HG03439 (cell line): ENCODE measurements around the gene TUBA4A.

Source experiments
- ATAC-seq: cut with Tn5 transposase; IDR thresholded peaks from one replicate; pipeline ENCODE4 v1.9.1; 2021; ENCODE audit warnings: mild to moderate bottlenecking, moderate library complexity; ENCODE audit not compliant: unreplicated experiment

TUBA4A gene

DNA sequence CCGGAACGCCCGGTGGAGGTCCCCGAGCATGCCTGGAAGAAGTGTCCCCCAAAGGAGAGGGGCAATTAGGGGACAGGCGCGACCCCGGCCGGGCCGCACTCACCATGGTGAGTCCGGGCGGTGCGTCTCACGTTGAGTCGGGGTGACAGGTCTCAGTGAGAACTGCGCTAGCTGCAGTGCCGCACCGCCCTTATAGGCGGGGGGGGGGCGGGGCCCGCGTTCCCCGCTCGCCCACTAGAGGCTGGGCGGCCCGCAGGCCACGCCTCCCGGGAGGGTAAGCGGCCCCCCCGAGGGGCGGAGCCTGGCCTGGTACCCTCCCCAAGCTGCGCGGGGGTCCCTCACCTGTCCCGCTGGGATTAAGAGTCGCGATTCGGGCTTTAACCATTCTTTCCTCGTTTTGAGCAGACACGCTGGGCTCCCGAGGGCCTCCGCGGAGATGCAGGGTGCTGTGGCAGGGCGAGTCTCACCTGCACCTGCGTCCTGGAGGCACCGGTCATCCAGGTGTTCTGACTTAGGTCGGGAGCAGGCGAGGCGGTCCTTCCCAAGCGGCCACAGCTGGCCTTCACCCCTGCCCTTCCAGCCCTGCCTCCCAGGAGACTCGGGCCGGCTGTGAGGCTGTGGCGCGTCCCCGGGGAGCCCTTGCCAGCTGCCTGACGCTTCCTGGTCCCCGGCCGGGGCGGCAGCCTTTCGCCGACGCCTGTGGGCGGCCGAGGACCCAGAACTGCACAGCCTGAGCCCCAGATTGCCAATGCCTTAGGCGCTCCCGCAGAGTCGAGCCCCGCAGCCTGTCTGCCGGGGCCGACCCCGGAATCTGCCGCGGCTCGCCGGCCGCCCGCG lies at the start of gene TUBA4A:
Gene TUBA4A, minus strand, starts transcription at position 166 of the 837 bp plus-strand sequence. Its CDS starts 60 bp downstream, at position 106.
- ATAC-seq, result peak; percentile 56

DNA sequence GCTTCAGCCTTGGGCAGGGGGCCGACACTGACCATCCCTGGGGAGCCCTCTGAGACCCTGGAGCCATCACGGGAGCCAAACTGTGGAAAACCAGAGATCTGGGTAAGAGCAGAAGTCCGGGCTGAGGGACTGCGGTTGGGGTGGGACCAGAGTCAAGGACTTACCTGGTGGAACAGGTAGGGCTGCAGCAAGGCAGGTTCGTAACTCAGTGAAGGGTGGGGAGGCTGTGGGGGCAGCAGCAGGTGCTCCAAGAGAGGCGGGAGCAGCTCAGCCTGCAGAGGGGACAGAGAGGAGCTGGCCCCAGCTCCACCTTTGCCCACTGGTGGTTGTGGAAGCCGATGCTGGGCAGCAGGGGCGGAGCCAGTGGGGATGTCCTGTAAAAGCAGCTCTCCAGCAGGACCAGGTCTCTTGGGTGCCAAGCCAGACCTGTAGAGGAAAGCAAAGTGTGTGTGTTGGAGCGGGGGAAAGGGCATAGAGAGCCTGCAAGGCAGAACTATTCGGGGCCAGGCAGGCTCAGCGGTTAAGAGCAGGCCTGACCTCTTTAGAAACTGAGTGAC lies 48.8 kb upstream of the TUBA4A start:
- no peak for ATAC-seq

DNA sequence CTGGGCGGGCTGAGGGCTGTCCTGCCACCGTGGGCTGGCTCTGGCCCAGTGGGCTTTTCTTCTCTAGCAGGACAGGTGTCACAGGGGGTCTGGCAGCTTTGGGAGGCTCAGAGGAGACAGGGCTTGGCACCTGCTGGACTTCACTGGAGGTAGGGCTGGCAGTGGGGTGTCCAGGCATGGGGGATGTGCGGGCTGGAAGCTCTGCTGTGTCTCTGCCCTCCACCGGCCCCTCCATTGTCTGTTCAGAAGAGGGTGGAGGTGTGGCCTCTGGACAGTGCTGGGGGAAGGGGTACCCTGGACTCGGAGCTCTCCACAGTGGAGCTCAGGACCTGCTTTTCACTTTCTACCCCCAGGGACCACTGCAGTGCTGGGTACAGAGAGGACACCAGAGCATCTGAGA lies 46.3 kb upstream of the TUBA4A start:
- no peak for ATAC-seq

DNA sequence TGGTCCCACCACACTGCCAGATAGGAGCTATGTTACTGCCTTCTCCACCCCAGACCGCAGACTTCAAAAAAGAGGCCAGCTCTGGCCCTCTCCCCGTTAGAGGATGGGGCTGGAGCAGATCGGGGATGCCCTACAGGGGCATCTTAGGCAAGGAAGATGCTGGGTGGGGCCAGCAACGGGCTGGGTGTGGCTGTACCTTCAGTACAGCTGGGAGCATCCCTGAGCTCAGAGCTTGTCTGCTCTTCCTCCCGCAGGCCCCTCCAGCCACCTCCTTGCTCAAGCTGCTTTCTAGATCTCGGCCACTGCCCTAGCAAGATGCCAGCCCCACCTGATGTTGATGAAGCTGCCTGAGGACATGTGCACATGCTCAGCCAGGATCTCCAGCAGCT lies 45.6 kb upstream of the TUBA4A start:
- no peak for ATAC-seq

DNA sequence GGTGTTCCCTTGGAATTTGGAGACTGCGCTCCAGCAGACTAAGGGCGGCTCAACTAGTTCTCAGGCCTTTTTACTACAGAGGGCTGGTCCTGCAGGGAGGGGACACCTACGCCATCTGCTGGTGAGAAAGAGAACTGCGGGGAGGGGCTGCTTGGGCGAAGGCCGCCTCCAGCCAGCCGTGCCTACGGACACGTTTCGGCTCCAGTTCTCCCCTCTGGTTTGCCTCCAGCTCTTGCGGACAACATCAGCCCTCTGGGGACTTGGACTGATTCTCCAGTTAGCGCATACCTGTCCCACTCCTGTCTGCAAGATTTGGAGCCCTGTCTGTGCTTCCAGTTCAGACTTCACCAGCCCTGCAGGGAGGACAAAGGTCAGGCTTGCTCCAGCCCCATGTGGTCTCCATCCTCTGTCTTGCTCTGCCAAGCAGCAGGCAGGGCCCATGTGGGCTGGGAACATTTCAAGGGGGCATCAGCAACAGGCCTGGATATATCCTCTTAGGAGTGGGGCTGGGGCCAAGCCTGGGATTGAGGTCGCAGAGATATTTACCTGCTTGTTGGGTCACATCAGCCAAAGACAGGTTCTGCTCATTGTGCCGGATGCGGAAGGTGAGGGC lies 45.1 kb upstream of the TUBA4A start:
- ATAC-seq, result peak; percentile 43

DNA sequence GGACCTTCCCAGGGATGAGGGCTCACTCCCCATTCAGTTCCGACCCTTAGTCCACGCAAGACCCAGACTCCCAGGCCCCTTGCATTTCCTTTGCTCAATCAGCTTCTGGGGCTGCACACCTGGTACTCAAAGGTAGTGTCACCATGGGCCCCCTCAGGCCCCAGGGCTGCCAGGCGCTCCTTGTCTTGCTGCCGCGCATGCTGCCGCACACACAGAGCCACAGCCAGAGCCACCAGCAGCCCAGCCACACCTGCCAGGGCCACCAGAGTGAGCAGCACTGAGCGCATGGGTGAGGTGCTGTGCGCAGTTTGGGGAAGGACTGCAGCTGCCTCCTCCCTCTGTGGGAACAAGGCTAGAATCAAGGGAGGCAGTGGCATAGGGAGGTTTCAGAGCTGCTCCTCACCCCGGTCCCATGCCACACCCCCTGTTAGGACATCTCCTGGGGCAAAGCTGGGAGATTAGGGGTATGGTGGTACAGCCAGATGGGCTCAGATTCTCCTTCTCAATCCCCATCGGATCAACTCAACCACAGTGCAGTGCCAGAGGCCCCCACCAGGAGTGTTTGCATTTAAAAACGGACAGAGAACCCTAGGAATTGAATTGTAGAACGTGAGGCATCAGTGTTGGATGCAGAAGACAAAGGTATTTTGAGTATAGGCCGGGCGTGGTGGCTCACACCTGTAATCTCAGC lies 44.2 kb upstream of the TUBA4A start:
- ATAC-seq, result no peak

DNA sequence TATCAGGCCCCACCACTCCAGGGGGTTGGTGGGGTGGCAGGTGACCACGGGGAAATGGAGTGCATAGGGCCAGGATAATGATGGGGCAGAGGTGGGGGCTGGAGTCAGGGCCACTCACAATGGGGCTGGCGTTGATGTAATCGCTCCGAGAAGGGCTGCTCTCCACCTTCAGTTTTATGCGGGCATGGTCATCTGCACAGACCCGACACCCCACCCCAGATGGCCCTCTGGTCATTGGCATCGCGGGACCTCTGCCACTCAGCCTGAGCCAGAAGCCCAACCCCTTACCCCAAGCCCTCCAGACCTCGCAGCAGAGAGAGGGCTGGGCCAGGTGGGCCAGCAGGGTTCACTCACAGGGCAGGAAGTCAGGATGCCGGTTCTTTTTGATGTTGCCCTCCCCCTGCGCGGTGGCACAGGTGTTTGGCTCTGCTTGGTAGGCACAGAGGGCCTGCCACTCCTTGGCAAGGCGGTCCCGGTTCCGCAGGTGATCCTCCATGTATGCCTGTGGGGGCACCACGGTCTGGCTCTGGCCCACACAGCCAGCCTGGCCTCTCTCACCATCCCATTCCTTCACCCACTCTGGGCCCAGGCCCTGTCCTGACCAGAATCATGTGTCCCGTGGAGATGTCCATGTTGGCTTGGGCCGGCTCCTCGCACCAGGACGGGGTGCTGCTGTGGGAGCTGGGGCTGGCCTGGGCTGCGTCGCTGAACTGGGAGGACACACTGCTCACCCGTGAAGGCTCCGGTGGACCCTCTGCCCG lies 43.1 kb upstream of the TUBA4A start:
- ATAC-seq, result no peak

DNA sequence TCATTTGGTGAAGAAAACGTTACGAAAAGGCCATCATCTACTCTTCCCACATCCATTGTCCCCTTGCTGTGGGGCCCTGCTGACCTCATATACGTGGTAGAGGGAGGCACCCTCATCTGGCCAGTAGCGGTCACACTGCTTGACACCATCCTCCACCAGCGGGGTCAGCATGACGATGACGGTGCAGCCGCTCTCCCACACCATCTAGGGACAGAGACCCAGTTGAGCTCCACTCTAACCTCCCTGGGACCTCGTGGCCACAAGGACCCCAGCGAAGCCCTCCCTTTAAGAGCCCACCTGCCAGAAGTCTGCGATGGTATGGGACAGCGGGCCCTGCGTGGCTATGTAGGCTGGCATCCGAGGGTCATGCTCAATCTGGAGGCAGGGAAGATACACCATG lies 42.4 kb upstream of the TUBA4A start:
- no peak for ATAC-seq

DNA sequence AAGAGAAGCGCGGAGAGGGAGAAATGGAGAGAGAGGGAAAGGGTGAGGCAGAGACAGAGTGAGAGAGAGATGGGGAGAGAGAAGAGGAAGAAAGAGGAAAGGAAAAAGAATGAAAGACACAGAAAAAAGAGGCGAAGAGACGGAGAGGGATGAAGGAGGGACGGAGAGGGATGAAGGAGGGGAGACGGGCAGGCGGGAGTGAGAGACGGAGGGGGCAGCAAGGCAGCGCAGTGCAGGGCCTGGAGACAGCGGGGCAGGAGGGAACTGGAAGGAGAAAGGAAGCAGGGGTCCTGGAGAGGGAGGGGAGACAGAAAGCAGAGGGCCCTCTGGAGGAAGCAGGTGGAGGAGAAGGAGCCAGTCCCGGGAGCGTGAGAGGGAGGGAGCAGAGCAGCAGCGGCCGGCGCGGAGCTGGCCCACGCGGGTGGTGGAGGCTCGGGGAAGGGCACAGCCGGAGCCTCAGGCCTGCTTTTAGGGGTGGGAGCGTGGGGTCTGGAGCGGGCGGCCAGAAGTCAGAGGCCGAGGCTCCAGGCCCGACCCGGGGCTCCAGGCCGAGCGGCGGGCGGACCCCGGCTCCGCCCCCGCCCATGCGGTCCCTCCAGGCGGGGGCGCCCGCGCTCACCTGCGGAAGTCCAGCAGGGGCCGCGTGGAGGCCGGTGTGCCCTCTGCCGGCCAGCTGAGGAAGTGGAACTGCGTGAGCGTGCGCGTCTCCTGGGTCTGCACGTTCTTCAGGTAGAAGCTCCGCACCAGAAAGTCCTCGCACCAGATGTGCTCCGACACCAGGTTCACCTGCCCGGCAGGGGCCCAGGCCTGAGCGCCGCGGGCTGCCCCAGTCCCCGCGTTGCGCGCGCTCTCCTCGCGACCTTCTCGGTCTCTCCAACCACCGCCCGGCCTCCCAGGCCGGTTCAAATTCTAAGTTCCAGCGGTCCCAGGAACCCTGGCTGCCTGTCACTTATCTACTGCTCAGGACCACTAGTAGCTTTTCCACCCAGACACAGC lies 40.9 kb upstream of the TUBA4A start:
- peak; percentile 87 for ATAC-seq

DNA sequence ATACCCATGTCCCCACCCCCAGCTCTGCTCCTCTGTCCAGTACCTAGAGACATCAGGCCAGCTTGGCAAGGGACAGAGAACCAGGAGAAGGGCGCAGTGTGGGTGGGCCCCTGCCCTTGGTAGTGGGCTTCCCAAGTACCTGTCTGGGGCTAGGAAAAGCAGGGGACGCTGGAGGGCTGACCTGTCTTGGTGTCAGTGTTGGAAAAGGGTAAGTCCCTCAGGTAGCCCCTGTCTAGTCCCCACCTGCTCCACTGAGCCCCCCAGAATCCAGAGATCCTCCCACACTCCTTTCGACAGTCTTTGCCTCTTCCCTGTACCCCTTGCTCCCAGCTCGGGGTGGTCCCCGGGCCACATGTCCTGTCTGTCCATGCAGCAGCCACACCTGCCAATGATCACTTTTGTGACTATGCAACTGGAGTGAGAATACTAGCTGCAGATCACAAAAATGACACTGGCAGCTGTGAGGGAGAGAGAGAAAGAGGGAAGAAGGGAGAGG lies 40.1 kb upstream of the TUBA4A start:
- ATAC-seq, result no peak

DNA sequence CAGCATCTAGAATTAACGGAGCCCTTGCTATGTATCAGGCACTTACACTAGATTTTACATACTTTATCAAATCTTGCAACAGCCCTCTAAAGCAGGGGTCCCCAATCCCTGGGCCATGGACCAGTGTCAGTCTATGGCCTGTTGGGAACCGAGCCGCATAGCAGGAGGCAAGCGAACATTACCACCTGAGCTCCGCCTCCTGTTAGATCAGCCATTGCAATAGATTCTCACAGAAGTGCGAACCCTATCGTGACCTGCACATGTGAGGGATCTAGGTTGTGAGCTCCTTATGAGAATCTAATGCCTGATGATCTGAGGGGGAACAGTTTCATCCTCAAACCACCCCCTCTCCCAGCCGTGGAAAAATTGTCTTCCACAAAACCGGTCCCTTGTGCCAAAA lies 38.9 kb upstream of the TUBA4A start:
- no peak for ATAC-seq

DNA sequence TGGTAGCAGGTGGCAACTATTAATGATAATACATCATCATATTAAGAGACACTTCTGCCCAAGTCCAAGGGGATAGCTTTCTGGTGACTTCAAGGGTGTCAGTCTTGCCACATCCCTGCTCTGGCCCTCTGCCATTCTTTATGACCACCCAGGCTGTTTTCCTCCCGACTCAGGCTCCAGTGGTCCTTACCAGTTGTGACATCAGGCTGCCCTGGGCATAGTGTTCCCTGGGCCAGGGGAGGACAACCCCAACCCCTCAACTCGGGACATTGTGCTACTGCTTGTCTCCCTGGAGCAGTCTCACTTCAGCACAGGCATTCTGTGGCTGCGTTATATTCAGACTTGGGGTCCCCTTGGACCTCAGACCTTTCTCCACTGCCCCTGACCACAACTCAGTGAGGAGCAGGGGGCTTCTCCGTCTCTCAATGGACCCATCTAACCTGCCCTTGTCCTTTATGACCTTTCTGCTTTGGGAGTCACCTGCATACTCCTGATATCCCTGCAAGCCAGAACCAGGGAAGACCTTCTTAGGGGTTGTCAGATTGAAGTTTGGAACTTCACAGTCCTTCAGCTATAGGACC lies 38.3 kb upstream of the TUBA4A start:
- ATAC-seq, result no peak

DNA sequence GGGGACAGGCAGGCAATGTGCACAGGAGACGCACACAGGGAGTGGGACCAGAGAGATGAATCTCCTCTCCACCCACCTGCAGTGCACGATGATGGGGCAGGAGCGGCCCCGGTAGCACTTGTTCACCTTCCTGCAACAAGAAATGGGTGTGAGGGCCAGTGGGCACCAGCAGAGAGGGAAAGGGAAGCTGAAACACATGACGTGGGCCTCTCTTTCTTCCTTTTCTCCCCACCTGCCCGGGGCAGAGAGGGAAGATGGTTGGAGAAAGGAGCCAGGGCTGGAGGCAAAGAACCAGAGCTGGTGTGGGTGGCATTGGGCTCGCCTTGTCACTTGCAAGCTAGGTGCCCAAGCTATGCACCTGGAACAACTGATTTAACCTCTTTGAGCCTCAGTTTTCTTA lies 37.7 kb upstream of the TUBA4A start:
- ATAC-seq, result no peak

DNA sequence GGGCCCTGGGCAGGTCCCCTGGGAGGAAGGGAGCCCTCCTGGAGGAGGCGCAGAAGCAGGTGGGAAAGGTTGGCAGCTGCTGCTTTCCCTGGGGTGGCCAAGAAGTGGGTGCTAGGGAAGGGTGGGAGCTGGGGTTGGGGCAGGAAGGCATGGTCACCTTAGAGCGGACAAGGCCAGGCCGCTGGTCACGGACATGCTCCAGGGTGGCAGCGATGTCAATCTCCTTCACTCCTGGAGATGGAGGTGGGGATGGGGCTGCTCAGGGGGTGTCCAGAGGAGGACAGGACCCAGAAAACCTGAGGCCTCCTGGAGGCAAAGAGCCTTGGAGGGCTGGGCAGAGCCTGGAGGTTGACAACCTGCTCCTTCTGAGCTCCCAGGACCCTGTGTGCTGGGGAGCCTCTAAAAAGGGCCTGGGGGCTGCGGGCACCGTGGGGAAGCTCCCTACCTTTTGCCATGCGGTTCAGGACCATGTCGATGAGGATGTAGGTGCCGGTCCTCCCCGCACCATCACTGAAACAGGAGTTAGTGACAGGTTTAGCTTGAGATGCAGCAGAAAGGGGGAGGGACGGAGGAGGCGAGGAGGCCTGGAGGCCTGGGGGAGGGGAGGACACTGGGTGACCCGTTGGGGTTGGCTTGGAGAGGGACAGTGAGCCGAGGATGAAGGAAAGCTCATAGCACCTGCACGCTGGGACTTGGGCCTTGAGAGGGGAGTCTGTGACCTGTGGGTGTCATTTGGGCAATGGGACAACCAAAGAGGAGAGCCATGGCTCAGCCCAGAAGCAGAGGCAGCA lies 36.9 kb upstream of the TUBA4A start:
- no peak for ATAC-seq

DNA sequence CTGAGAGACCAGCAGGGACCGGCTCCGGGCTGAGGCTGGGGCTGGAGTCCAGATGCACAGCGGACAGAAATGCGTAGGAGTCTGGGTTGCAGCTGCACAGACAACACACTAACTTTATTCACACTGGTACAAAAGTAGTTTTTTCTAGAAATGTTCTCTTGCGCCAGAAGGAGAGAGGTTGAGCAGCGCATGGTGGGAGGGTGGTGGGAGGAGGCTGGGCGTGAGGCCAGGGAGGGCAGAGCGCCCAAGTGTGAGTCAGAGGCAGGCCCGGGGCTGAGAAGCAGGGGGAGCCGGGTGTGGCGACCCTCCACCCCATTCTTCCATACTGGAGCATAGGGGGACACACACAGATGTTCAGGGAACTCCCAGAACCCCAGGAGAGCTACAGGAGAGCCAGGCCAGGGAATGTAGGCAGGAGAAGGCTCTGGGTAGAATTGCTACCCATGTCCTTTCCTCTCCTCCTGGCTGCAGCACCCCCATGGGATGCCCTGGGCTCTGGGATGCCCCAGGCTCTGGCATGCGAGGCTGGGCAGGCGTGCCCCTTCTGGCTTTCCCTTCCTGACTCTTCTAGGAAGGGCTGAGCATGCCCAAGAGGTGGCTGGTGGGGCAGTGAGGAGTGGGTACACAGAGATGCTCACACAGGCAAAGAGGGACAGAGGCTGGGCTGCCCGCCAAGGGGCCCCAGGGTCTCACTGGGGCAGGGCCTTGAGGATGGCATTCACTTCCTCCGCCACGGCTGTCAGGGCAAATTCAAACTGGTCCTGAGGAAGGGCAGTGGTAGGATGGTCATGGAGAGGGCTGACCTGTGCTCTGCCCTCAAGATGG lies 36.0 kb upstream of the TUBA4A start:
- ATAC-seq, result no peak

DNA sequence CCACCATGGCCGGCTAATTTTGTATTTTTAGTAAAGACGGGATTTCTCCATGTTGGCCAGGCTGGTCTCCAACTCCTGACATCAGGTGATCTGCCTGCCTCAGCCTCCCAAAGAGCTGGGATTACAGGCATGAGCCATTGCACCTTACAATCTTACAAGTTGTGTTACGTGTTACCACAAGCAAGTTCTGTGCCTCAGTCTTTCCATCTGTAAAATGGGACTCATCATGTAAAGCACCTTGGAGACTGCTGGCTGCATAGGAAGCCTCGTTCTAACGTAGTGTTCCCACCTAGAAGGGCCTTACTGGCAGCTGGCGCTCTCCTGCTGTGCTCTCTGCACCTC lies 35.4 kb upstream of the TUBA4A start:
- ATAC-seq, result no peak

DNA sequence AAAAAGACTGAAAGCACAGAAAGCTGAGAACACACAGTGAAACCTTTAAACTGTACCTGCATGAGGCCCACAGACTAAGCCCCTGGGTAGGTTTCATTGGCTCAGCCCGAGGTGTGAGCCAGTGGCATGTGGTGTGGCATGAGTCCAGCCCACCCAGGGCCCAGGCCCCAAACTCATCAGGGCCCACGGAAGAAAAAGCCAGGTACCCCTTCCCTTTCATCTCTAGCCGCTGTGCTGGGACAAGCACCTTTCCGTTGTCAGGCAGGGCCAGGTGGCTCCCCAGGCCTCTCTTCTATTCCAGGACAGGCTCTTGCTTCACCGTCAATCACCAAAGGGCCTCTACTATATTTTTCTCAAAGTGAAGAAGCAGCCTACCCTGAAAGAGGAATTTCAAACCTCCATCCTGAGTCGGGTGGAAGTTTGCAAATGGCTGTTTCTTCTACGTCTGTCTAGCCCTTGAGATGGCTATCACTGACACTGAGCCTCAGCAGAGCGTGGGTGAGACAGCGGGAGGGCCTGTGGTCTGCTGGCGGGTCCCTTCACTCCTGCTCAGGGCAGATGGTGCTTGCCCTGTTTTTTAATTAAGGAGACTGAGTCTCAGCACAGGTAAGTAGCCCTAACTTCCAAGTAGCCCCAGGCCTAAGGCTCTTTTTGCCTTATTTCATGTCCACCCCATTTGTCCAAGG lies 34.0 kb upstream of the TUBA4A start:
- no peak for ATAC-seq
